Esophagus (tissue), 2 donors: ENCODE results near the gene MAP7. TPM values are rescaled to one million over a fixed set of nuclear protein-coding genes. Genes with fewer than 3 reads are reported as not detected.

Source experiments
- H3K27ac ChIP-seq, 2 donors: one replicate each; pipeline ENCODE4 v1.5.1; 2013; ENCODE audit warnings: low read depth in 2 of 2, mild to moderate bottlenecking in 2 of 2, inconsistent platforms in 1 of 2, low read length in 1 of 2, moderate library complexity in 1 of 2
- H3K27me3 ChIP-seq, 2 donors: one replicate each; pipeline ENCODE4 v1.6.1; 2013; ENCODE audit warnings: low read length in 2 of 2, control low read depth in 1 of 2, mild to moderate bottlenecking in 1 of 2; ENCODE audit not compliant: insufficient read depth in 2 of 2, control insufficient read depth in 1 of 2
- H3K36me3 ChIP-seq, 2 donors: one replicate each; pipeline ENCODE4 v1.6.1; 2013; ENCODE audit warnings: low read length in 1 of 2; ENCODE audit not compliant: control insufficient read depth in 2 of 2, insufficient read depth in 2 of 2
- H3K4me1 ChIP-seq, 2 donors: one replicate each; pipeline ENCODE4 v1.6.1; 2013; ENCODE audit warnings: low read length in 1 of 2; ENCODE audit not compliant: control insufficient read depth in 2 of 2, insufficient read depth in 2 of 2
- H3K4me3 ChIP-seq, 2 donors: one replicate each; pipeline ENCODE4 v1.5.1; 2013; ENCODE audit warnings: low read length in 2 of 2, mild to moderate bottlenecking in 2 of 2, low read depth in 1 of 2, moderate library complexity in 1 of 2
- H3K9me3 ChIP-seq, 2 donors: one replicate each; pipeline ENCODE4 v1.6.1; 2013; ENCODE audit warnings: mild to moderate bottlenecking in 2 of 2, low read depth in 1 of 2, low read length in 1 of 2, moderate library complexity in 1 of 2; ENCODE audit not compliant: control insufficient read depth in 2 of 2, insufficient read depth in 1 of 2
- WGBS, 2 donors: extraction: QIAGEN DNeasy Blood & Tissue Kit; methylation state at CpG; one replicate each; pipeline ENCODE4 v1.1.7; 2013; 5-methylcytosine and 5-hydroxymethylcytosine counted together
- polyA plus RNA-seq, 2 donors: library from polyadenylated mRNA; stranded (reverse); fragments of 200-250 nt; gene quantifications; one replicate each; pipeline ENCODE4 v1.2.3, GENCODE V29; 2013
- donor health status: healthy with polysubstance abuse.
- donor health status: Bipolar disorder and iron deficiency.

Gene MAP7
- polyA plus RNA-seq, 2 donors = 13.4 to 15.1 TPM

DNA sequence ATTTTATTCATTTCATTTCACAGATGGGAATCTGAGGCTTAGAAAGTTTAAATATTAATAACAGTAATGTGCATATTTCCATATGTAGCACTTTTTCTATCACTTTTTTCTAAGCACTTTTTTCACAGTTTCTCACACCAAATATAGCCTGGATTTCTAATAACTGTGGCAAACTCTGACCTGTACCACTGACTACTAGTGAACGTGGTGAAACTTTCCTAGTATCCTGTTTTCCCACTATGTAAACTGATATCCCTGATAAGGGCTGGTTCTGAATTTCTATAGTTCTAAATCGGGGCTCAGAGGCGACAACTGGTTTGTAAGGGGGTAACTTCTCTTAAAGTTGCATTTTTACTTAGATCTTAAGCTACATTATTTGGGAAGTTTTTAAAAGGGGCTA, 32.6 kb downstream of the MAP7 start:
- H3K4me1 ChIP-seq = peaks cover 2 to 3% of the 10 kb centered on the region in 2 donors
- no peaks in the 10 kb centered on the region for H3K36me3 ChIP-seq
- no peaks in the 10 kb centered on the region for H3K27me3 ChIP-seq
- no peak overlapping the region for H3K27ac ChIP-seq
- no peaks in the 10 kb centered on the region for H3K9me3 ChIP-seq
- 79 to 83% methylated on average over 3 of the region's 3 CpGs for WGBS, 2 donors
- no peak overlapping the region for H3K4me3 ChIP-seq

DNA sequence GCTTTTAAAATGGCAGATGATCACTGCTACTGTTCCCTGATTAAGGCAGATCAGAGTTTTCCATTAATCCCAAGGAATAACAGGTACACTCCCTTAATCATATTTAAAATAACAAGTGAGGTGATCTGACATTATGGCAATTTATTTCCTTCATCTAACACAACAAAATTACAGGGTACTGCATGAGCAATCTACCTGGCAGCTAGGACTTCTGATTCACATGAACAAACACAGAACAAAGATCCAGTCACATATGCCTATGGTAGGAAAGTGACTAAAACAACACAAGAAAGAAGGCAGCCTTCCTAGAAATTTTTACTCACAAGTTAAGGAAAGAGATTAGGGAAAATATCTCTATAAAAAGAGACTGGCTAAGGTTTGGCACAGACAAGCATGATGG, 33.2 kb downstream of the MAP7 start:
- no peak overlapping the region for H3K27ac ChIP-seq
- H3K4me3 ChIP-seq = no peak overlapping the region
- no peaks in the 10 kb centered on the region for H3K27me3 ChIP-seq
- H3K4me1 ChIP-seq = peaks cover 2 to 3% of the 10 kb centered on the region in 2 donors
- H3K36me3 ChIP-seq = no peaks in the 10 kb centered on the region
- no peaks in the 10 kb centered on the region for H3K9me3 ChIP-seq

DNA sequence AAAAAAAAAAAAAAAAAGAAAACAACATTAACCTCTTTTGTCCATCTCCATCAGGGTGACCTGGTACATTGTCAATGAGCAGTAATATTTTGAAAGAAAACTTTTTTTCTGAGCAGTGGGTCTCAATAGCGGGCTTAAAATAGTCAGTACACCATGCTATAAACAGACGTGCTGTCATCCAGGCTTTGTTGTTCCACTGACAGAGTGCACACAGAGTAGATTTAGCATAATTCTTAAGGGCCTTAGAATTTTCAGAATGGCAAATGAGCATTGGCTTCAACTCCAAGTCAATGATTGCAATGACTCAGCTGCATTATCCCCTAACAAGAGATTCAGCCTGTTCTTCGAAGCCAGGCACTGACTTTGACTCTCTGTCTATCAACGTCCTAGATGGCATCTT, 35.6 kb downstream of the MAP7 start:
- Histone ChIP-seq H3K27ac (no peak overlapping the region), H3K36me3 (no peaks in the 10 kb centered on the region), H3K4me3 (no peak overlapping the region), H3K27me3 (no peaks in the 10 kb centered on the region), H3K9me3 (no peaks in the 10 kb centered on the region), H3K4me1 (no peaks in the 10 kb centered on the region)
- WGBS, 2 donors = 83 to 88% methylated on average over 4 of the region's 4 CpGs

DNA sequence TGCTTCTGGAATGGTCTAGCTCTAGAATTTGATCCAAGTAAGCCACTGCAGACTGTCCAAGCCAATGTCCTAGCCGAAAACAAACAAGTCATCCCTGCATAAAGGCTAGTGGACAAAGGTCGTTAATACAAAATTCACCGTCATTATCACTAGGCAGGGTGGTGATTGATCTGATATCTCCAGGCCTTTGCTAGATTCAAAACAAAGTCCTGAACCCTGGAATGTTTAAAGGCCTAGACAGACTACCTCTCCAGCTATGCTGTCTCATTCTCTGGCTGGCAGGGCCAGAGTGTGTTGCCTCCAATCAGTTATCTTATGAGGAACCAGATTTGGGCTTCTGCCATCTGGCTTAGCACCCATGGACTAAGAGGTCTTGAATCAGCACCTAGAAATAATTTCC, 38.3 kb downstream of the MAP7 start:
- Histone ChIP-seq H3K9me3 (no peaks in the 10 kb centered on the region), H3K4me1 (no peaks in the 10 kb centered on the region), H3K27me3 (no peaks in the 10 kb centered on the region), H3K4me3 (no peak overlapping the region), H3K36me3 (no peaks in the 10 kb centered on the region), H3K27ac (peak overlapping the region in 1 of 2 donors; percentile 24)
- 65 to 80% methylated on average over 3 of the region's 3 CpGs for WGBS, 2 donors

DNA sequence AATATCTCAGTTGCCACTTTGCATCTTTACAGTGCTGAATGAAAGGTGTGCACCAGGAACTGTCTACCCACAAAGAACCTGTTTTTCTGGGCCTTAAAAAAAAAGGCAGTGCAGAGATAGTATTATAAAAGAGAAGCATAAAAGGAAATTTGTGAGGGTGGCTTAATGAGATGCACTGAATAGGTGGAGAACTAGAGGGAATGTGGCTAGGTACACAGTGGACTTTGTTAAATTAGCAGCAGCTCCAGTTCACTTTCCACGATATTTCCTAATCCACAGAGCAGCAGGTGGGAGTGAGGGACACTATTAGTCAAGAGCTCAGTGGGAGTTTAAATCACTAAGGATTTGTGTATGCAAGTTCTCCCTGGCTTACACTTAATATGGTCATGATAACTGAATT, 38.8 kb downstream of the MAP7 start:
- 49 to 60% methylated on average over 1 of the region's 1 CpG for WGBS, 2 donors
- no peak overlapping the region for H3K4me3 ChIP-seq
- no peaks in the 10 kb centered on the region for H3K9me3 ChIP-seq
- peak overlapping the region in 1 of 2 donors; percentile 37 for H3K27ac ChIP-seq
- no peaks in the 10 kb centered on the region for H3K27me3 ChIP-seq
- no peaks in the 10 kb centered on the region for H3K4me1 ChIP-seq
- no peaks in the 10 kb centered on the region for H3K36me3 ChIP-seq

DNA sequence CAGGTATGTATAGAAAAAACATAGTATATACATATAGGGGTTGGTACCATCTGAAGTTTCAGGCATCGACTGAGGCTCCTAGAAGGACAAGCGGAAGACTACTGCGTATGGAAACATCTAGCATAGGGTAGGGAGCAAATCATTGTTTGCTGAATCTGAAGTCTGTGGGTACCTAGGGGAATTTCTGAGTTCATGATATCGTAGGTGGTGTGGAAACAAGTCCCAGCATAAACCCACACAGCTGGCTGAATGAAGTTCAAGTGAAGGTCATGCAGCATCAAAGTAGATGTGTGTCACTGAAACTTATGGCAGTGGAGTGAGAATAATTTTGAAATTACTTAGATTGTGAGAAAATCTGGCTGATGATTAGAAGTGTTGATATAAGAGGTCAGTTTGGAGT, 39.4 kb downstream of the MAP7 start:
- no peak overlapping the region for H3K27ac ChIP-seq
- H3K27me3 ChIP-seq = no peaks in the 10 kb centered on the region
- H3K9me3 ChIP-seq = no peaks in the 10 kb centered on the region
- no peaks in the 10 kb centered on the region for H3K36me3 ChIP-seq
- 59 to 64% methylated on average over 4 of the region's 4 CpGs for WGBS, 2 donors
- no peak overlapping the region for H3K4me3 ChIP-seq
- H3K4me1 ChIP-seq = no peaks in the 10 kb centered on the region

DNA sequence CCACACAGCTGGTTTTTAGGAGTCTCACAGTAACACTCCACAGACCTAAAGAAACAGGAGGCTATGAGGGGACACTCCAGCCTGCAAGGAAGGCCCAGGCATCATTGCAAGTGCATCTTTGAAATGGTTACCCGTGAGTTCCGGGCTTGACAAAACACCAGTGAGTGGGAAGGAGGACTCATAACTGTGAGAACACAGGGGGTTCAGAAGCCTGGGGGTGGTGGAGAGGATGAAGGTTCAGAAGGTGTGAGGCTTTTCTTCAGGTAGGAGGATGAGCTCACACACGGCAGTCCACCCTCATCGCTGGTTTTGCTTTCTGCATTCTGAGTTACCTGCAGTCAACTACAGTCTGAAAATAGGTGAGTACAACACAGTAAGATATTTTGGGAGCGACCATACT, 39.9 kb downstream of the MAP7 start:
- H3K27ac ChIP-seq = no peak overlapping the region
- H3K4me3 ChIP-seq = no peak overlapping the region
- H3K4me1 ChIP-seq = no peaks in the 10 kb centered on the region
- H3K27me3 ChIP-seq = no peaks in the 10 kb centered on the region
- H3K9me3 ChIP-seq = no peaks in the 10 kb centered on the region
- 88 to 91% methylated on average over 5 of the region's 5 CpGs for WGBS, 2 donors
- H3K36me3 ChIP-seq = no peaks in the 10 kb centered on the region

DNA sequence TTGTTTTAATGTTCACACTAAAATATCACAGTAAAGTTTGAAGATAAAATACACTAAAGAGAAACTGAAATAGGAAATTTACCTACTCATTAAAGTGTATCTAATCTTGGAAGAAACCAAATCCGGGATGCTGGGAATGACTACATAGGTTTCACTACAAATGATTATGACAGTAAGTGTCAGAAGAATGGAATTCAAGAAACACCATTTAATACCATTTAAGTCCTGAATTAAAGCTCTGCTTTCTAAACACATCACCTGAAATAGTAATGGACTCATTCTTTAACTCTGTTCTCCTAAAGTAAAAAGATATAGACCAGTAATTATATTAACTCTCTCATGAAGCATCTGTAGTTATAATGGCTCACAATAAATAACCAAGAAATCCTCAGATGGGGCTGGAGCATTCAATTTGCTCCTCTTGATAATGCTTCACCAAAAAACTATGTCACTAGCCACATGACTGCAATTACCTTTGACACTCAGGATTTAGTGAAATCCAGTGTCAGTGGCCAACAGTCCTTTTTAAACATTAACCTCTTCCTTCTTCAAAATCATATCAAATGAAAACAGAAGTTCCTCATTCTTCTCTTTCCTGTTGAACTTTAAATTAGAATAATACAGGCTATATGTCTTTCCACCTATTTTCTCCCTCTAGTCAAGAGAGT, 41.4 kb downstream of the MAP7 start:
- WGBS, 2 donors = 72 to 73% methylated on average over 1 of the region's 1 CpG
- H3K36me3 ChIP-seq = no peaks in the 10 kb centered on the region
- no peak overlapping the region for H3K4me3 ChIP-seq
- H3K9me3 ChIP-seq = no peaks in the 10 kb centered on the region
- no peaks in the 10 kb centered on the region for H3K27me3 ChIP-seq
- no peak overlapping the region for H3K27ac ChIP-seq
- H3K4me1 ChIP-seq = no peaks in the 10 kb centered on the region

DNA sequence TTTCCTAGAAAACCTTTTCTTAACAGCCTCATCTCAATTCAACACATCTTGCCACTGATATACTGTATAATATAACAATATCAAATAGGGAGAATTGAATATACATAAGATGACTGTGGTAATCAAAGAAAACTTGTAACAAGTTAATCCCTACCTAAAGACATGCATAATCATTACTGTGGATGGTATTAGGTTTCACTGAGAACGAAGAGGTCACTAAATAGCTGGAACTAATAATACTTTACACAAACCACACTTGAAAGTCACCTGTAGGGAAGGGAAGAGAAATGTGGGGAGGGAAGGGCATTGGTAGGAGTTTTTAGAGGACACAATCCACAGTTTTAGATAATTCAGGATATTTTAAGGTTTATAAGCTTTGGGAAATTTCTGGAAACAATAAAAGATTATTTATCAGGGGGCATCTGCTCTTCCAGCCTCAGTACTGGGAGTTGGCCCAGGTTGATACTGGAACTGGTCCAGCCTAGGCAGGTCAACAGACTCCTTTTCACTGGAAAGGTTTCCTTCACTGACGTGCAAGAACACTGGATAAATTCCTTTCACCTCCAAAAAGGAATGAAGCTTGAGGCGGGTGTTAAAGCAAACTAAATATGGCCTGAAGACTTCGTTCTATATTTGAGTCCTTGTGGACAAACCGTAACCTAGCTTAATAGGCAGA, 44.0 kb downstream of the MAP7 start:
- H3K27me3 ChIP-seq = no peaks in the 10 kb centered on the region
- H3K36me3 ChIP-seq = no peaks in the 10 kb centered on the region
- H3K4me3 ChIP-seq = no peak overlapping the region

More for the DNA sequence above, 44.0 kb downstream of the MAP7 start:
- H3K4me1 ChIP-seq = no peaks in the 10 kb centered on the region
- H3K27ac ChIP-seq = no peak overlapping the region
- WGBS, 2 donors = 75% methylated on average over 5 of the region's 5 CpGs
- no peaks in the 10 kb centered on the region for H3K9me3 ChIP-seq
